Measurements from ENCODE around the gene GNG5.
A peak's percentile ranks its signal among the peaks of the same experiment; 100 is the strongest.
"Not testable (repeated sequence)": the region's sequence is repeated elsewhere in the genome, so short reads cannot be mapped to it uniquely, and the experiment has no call there.

Gene GNG5

GRCh38 chr1:84506002-84506728 is at the start of gene GNG5, which contains the start of gene SPATA1:
GNG5 (minus strand) TSS chr1:84506581; CDS start chr1:84506091, 490 bp downstream.
SPATA1 (plus strand) TSS chr1:84506386; CDS start chr1:84516360, 9,974 bp downstream.
- peak; percentile 96 for DNase-seq (ENCODE audit: low read depth)

- DNase-seq (ENCODE audit: low read depth), result no peak
Observed at GRCh38 chr1:84550826-84551225, 44.4 kb upstream of the GNG5 start.

GRCh38 chr1:84541679-84542078 is 35.3 kb upstream of the GNG5 start:
- no peak for DNase-seq (ENCODE audit: low read depth)

- no peak for DNase-seq (ENCODE audit: low read depth)
Observed at GRCh38 chr1:84540759-84541158, 34.4 kb upstream of the GNG5 start.

GRCh38 chr1:84539972-84540371 is 33.6 kb upstream of the GNG5 start:
- no peak for DNase-seq (ENCODE audit: low read depth)

- no peak for DNase-seq (ENCODE audit: low read depth)
Observed at GRCh38 chr1:84538599-84538998, 32.2 kb upstream of the GNG5 start.

GRCh38 chr1:84525779-84526178 is 19.4 kb upstream of the GNG5 start:
- DNase-seq (ENCODE audit: low read depth), result no peak

- no peak for DNase-seq (ENCODE audit: low read depth)
Observed at GRCh38 chr1:84524590-84524989, 18.2 kb upstream of the GNG5 start.

- no peak for DNase-seq (ENCODE audit: low read depth)
Observed at GRCh38 chr1:84510668-84511067, 4.3 kb upstream of the GNG5 start.

- no peak for DNase-seq (ENCODE audit: low read depth)
Observed at GRCh38 chr1:84510165-84510564, 3.8 kb upstream of the GNG5 start.

GRCh38 chr1:84509029-84509428 is 2.6 kb upstream of the GNG5 start:
- DNase-seq (ENCODE audit: low read depth), result no peak

GRCh38 chr1:84508510-84508909 is 2.1 kb upstream of the GNG5 start:
- DNase-seq (ENCODE audit: low read depth), result no peak

- DNase-seq (ENCODE audit: low read depth), result not testable (repeated sequence)
Observed at GRCh38 chr1:84507887-84508286, 1.5 kb upstream of the GNG5 start.

- no peak for DNase-seq (ENCODE audit: low read depth)
Observed at GRCh38 chr1:84506729-84507453, 510 bp upstream of the GNG5 start.

- no peak for DNase-seq (ENCODE audit: low read depth)
Observed at GRCh38 chr1:84505493-84506001, 834 bp downstream of the GNG5 start.

GRCh38 chr1:84504580-84505492 is 1.5 kb downstream of the GNG5 start:
- DNase-seq (ENCODE audit: low read depth), result no peak

- no peak for DNase-seq (ENCODE audit: low read depth)
Observed at GRCh38 chr1:84502927-84503326, 3.5 kb downstream of the GNG5 start.

- no peak for DNase-seq (ENCODE audit: low read depth)
Observed at GRCh38 chr1:84497631-84498275, 8.6 kb downstream of the GNG5 start.

- DNase-seq (ENCODE audit: low read depth), result no peak
Observed at GRCh38 chr1:84496498-84496897, 9.9 kb downstream of the GNG5 start.

- no peak for DNase-seq (ENCODE audit: low read depth)
Observed at GRCh38 chr1:84493747-84494146, 12.6 kb downstream of the GNG5 start.

- no peak for DNase-seq (ENCODE audit: low read depth)
Observed at GRCh38 chr1:84492726-84493125, 13.7 kb downstream of the GNG5 start.

GRCh38 chr1:84489766-84490165 is 16.6 kb downstream of the GNG5 start:
- DNase-seq (ENCODE audit: low read depth), result no peak

All from activated gamma-delta T cell treated with anti-CD3 and anti-CD28 coated beads, Interleukin-2, amount 50 U/mL, for 16 hours (primary cell).